Stimulated activated naive CD8-positive, alpha-beta T cell treated with anti-CD3 and anti-CD28 coated beads, Interleukin-15, Interleukin-2, amounts not matched to agents 100 ng/mL and 50 ng/mL, for 24 hours (primary cell): ENCODE measurements around the gene UTP14A.
A peak's percentile ranks its signal among the peaks of the same experiment; 100 is the strongest.

Experiments used
- H3K27ac Mint-ChIP-seq: one replicate; pipeline ENCODE4 v1.8.0; 2021; ENCODE audit warnings: mild to moderate bottlenecking, mixed read lengths
- H3K27me3 Mint-ChIP-seq: one replicate; pipeline ENCODE4 v1.8.0; 2021; ENCODE audit warnings: mixed read lengths
- H3K36me3 Mint-ChIP-seq: one replicate; pipeline ENCODE4 v1.8.0; 2021; ENCODE audit warnings: low read depth, mixed read lengths
- H3K4me1 Mint-ChIP-seq: one replicate; pipeline ENCODE4 v1.8.0; 2021; ENCODE audit warnings: low read depth, mixed read lengths
- H3K4me3 Mint-ChIP-seq: one replicate; pipeline ENCODE4 v1.8.0; 2021; ENCODE audit warnings: mild to moderate bottlenecking, mixed read lengths
- H3K9me3 Mint-ChIP-seq: one replicate; pipeline ENCODE4 v1.8.0; 2021; ENCODE audit warnings: mixed read lengths

The UTP14A gene

DNA sequence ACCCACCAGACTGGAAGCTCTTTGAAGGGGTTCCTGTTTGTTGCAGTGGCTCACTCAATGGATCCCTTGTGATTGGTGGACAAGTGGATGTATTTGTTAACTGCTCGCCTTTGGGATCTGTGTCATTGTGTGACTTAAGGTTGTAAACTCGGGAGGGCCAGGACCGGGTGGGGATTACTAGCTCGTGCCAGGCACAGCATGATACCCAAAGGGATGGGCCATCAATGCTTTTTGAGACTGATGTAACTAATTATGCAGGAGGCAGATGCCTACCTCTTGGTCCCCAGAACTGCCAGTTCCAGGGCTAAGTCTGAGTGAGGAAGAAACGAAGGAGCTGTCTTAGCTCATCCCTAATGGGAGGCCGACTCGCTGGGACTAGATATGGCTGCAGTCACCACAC is 27.7 kb downstream of the UTP14A start:
- Mint-ChIP-seq H3K4me3 (peak overlapping the region; percentile 59), H3K9me3 (no peaks in the 10 kb centered on the region), H3K4me1 (peaks cover 9% of the 10 kb centered on the region), H3K27me3 (peaks cover 4% of the 10 kb centered on the region), H3K36me3 (peaks cover 7% of the 10 kb centered on the region), H3K27ac (no peak overlapping the region)

DNA sequence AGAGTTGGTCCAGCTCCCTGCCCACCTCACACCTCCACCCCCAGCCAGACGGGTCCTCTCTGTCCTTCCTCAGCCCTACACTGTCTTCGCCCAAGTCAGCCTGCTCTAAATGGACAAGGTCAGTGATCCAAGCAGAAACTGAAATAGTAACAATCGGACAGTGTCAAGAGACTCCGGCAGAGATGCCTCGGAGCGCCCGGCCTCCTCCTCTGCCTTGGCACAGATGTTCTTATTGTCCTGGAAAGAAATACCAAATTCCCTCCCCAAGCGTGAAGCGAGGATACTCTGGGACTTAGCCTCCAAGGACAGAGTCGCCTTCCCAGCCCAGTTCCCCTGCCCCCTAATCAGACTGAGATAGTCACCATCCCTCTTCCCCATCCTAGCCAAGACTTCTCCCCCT is 28.5 kb downstream of the UTP14A start:
- Mint-ChIP-seq H3K9me3 (no peaks in the 10 kb centered on the region), H3K36me3 (no peaks in the 10 kb centered on the region), H3K4me3 (no peak overlapping the region), H3K27ac (no peak overlapping the region), H3K27me3 (peaks cover 4% of the 10 kb centered on the region), H3K4me1 (peaks cover 9% of the 10 kb centered on the region)

DNA sequence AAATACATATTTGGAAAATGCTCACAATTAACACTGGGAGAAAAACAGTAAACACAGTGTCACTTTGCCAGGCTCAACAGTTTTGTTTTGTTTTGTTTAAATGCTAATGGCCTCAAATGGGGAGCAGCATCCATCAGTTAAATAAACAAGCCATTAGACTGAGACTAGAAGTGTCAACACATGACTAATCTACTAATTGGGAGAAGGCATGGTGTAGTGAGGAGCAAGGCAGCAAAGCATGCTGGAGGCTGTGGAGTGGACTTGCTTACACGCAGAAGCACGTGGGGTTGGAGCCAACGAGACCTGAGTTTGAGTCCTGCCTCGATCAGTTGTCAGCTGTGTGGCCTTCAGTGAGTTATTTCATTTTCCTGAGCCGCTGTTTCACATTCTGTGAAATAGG is 29.0 kb downstream of the UTP14A start:
- no peak overlapping the region for H3K27ac Mint-ChIP-seq
- no peaks in the 10 kb centered on the region for H3K36me3 Mint-ChIP-seq
- H3K9me3 Mint-ChIP-seq = no peaks in the 10 kb centered on the region
- peaks cover 4% of the 10 kb centered on the region for H3K27me3 Mint-ChIP-seq
- peaks cover 9% of the 10 kb centered on the region for H3K4me1 Mint-ChIP-seq
- no peak overlapping the region for H3K4me3 Mint-ChIP-seq

DNA sequence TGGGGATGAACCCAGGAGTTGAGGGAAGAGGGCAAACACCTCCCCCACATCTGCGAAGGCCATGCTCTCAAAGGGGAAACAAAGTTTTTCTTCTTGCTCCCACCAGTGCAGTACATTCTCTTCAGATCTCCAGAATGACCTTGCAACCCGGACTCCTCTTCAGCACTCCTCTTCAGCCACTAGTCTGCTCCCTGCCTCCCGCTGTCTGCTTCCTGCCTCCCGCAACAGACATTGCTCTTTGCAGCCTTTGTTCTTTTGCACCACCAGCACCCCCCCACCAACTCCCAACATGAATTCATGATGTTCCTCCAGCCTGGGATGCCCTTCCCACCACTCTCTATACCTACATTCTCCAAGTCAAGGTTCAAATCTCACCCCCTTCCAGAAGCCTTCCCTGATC is 32.1 kb downstream of the UTP14A start:
- Mint-ChIP-seq H3K9me3 (no peaks in the 10 kb centered on the region), H3K27ac (no peak overlapping the region), H3K4me3 (no peak overlapping the region), H3K36me3 (no peaks in the 10 kb centered on the region), H3K27me3 (peaks cover 4% of the 10 kb centered on the region), H3K4me1 (peaks cover 5% of the 10 kb centered on the region)

DNA sequence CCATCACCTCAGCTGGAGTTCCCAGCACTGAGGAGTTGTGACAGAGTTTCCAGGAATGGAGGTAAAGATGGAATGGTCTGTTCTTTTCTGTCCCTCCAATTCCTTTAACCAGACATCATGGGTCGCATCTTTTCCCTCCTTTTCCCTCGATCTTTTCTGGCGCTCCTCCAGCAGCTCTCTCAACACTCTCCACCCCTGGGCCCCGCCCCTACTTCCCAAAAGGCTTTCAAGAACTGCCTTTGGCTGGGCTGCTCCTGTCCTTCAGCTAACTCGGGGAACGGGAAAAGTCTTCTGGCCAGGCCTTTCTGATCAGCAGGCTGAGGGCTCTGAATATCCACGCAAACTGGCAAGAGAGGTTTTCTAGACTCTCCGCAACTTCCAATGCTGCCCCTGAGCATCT is 34.0 kb downstream of the UTP14A start:
- Mint-ChIP-seq H3K36me3 (no peaks in the 10 kb centered on the region), H3K27ac (no peak overlapping the region), H3K4me3 (no peak overlapping the region), H3K27me3 (no peaks in the 10 kb centered on the region), H3K4me1 (peaks cover 5% of the 10 kb centered on the region), H3K9me3 (no peaks in the 10 kb centered on the region)

DNA sequence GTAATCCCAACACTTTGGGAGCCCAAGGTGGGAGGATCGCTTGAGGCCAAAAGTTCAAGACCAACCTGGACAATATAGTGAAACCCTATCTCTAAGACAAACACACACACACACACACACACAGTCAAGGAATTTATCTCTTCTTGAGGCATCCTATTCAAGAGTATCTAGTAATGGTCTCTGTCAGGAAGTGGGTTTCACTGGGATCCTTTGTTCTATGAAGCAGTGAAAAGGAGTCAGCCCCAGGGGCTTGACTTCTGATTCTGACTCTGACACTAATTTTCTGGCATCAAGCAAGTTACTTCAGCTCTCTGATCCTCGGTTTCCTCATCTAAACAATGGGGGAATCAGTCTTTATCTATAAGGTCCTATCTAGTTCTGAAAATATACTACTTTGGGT is 34.8 kb downstream of the UTP14A start:
- Mint-ChIP-seq H3K4me1 (peaks cover 5% of the 10 kb centered on the region), H3K27me3 (no peaks in the 10 kb centered on the region), H3K27ac (no peak overlapping the region), H3K9me3 (no peaks in the 10 kb centered on the region), H3K4me3 (no peak overlapping the region), H3K36me3 (no peaks in the 10 kb centered on the region)

DNA sequence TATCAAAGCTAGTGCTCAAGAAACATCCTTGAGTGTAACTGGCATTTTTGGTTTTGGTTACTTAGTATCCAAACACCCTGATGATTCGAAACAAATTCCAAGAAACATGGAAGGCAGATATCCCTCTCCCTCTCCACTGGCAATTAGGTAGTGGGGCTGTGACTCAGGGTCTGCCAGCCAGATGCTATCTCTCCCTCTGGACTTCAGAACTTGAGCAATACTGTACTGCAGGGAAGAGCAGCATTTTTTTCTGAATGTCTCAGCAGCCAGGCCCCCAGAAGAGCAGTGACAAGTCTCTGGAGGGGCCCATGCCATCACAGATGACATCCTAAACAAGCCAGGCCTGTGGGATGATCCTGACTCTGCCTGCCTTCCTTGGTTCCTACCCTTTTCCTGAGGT is 39.2 kb downstream of the UTP14A start:
- H3K4me3 Mint-ChIP-seq = no peak overlapping the region
- no peak overlapping the region for H3K27ac Mint-ChIP-seq
- H3K4me1 Mint-ChIP-seq = no peaks in the 10 kb centered on the region
- no peaks in the 10 kb centered on the region for H3K9me3 Mint-ChIP-seq
- no peaks in the 10 kb centered on the region for H3K27me3 Mint-ChIP-seq
- H3K36me3 Mint-ChIP-seq = no peaks in the 10 kb centered on the region

DNA sequence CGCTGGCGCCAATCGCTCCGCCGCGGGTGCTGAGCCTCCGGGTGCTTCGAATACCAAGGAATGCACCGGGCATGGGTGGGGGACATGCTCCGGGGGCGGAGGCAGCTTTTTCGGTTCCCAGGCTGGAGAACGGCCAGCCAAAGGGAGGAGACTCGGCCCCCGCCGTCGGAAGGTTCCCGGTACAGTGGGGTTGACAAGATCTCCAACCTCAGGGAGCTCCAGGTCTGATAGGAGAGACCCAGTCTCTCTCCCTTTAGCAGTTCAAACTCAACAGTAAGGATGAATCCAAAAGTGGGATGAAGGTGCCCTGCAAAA is 47.3 kb downstream of the UTP14A start:
- Mint-ChIP-seq H3K27me3 (no peaks in the 10 kb centered on the region), H3K4me3 (peak overlapping the region; percentile 59), H3K9me3 (no peaks in the 10 kb centered on the region), H3K27ac (no peak overlapping the region), H3K36me3 (no peaks in the 10 kb centered on the region), H3K4me1 (peaks cover 9% of the 10 kb centered on the region)

DNA sequence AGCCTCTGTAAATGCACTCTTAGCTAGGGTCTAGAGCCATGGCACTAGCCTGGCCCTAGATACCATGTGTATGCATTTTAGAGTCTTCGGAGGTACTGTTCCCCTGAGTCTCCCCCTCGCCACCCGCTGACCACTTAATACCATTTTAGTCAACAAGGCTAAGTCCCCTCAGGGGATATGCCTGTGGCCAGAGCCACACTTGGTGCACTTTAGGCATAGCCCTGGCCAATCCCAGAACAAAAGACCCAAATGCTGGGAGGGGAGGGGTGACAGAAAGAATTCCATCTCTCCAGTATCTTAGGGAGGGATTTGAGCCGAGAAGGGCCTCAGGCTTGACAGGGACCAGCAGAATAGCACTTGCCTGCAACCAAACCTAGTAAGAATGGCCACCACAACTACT is 47.9 kb downstream of the UTP14A start:
- Mint-ChIP-seq H3K27me3 (no peaks in the 10 kb centered on the region), H3K4me1 (peaks cover 9% of the 10 kb centered on the region), H3K27ac (no peak overlapping the region), H3K4me3 (peak overlapping the region; percentile 59), H3K36me3 (no peaks in the 10 kb centered on the region), H3K9me3 (no peaks in the 10 kb centered on the region)

DNA sequence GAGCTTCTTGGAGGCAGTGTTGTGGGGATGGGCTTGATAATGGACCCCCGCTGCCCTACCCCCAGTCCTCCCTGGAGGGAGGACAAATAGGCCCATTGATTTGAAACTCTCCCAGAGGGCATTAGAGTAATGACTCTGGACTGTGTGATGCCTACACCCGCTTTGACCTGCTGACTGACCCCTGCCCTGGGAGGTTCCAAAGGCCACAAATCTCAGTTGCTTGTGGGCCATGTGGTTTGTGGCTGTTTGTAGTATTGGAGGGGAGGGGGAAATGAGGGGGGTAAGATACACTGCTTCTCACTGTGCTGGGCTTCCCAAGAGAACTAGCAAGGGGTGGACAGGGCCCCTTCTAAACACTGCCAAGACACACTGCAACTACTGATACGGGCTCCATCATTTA is 48.8 kb downstream of the UTP14A start:
- Mint-ChIP-seq H3K27me3 (no peaks in the 10 kb centered on the region), H3K27ac (no peak overlapping the region), H3K9me3 (no peaks in the 10 kb centered on the region), H3K4me3 (no peak overlapping the region), H3K36me3 (no peaks in the 10 kb centered on the region), H3K4me1 (peaks cover 9% of the 10 kb centered on the region)

DNA sequence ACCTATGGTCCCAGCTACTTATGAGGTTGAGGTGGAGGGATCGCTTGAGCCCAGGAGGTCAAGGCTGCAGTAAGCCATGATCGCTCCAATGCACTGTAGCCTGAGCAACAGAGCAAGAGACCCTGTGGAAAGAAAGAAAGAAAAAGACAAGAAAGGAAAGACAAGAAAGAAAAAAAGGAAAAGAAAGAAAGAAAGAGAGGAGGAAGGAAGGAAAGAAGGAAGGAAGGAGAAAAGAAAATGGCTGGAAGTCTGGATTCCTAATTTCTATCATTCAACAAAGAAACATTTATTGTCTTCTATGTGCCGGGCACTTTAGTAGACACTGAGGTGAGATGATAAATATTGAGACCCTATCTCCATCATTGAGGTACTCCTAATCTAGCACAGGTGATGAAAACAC is 49.7 kb downstream of the UTP14A start:
- Mint-ChIP-seq H3K27ac (no peak overlapping the region), H3K4me1 (peaks cover 9% of the 10 kb centered on the region), H3K27me3 (no peaks in the 10 kb centered on the region), H3K36me3 (no peaks in the 10 kb centered on the region), H3K9me3 (no peaks in the 10 kb centered on the region), H3K4me3 (no peak overlapping the region)

DNA sequence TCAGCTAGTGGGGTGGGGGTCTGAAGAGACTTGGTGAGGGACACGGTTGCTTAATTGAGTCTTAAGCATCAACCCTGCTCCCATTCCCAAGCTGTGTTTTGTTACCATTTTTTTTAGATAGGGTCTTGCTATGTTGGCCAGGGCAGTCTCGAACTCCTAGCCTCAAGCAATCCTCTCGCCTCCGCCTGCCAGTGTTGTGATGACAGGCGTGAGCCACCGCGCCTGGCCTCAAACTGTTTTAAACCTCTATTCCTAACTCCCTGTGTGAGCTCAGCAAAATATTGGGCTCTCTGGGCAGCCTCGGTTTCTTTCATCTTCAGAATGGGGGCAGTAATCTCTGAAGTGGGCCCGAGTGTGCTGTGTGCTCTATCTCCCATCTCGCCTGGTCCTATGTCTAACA is 50.2 kb downstream of the UTP14A start:
- H3K9me3 Mint-ChIP-seq = no peaks in the 10 kb centered on the region
- H3K4me3 Mint-ChIP-seq = peak overlapping the region; percentile 27
- no peaks in the 10 kb centered on the region for H3K27me3 Mint-ChIP-seq
- no peaks in the 10 kb centered on the region for H3K36me3 Mint-ChIP-seq
- H3K4me1 Mint-ChIP-seq = peaks cover 9% of the 10 kb centered on the region
- no peak overlapping the region for H3K27ac Mint-ChIP-seq

DNA sequence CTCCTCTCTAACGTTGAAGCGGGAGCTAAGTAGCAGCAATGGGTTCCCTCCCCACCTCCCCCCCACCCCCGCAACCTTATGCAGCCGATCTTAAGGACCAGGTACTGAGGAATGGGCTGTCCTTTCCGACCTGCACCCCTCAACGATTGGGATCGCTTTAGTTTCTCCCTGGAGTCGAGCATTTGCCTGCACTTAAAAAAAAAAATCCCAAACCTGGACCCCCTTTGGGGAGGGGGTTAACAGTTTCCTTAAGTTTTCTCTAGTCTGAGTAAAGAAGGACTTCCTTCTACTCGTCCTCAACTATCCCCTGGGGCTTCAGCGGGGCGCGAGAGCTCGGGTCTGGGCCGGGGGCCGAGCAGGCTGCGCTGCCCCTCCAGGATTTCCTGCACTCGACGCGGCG is 50.8 kb downstream of the UTP14A start:
- peaks cover 13% of the 10 kb centered on the region for H3K4me1 Mint-ChIP-seq
- H3K9me3 Mint-ChIP-seq = no peaks in the 10 kb centered on the region
- H3K27me3 Mint-ChIP-seq = no peaks in the 10 kb centered on the region
- H3K36me3 Mint-ChIP-seq = no peaks in the 10 kb centered on the region
- no peak overlapping the region for H3K4me3 Mint-ChIP-seq
- no peak overlapping the region for H3K27ac Mint-ChIP-seq

DNA sequence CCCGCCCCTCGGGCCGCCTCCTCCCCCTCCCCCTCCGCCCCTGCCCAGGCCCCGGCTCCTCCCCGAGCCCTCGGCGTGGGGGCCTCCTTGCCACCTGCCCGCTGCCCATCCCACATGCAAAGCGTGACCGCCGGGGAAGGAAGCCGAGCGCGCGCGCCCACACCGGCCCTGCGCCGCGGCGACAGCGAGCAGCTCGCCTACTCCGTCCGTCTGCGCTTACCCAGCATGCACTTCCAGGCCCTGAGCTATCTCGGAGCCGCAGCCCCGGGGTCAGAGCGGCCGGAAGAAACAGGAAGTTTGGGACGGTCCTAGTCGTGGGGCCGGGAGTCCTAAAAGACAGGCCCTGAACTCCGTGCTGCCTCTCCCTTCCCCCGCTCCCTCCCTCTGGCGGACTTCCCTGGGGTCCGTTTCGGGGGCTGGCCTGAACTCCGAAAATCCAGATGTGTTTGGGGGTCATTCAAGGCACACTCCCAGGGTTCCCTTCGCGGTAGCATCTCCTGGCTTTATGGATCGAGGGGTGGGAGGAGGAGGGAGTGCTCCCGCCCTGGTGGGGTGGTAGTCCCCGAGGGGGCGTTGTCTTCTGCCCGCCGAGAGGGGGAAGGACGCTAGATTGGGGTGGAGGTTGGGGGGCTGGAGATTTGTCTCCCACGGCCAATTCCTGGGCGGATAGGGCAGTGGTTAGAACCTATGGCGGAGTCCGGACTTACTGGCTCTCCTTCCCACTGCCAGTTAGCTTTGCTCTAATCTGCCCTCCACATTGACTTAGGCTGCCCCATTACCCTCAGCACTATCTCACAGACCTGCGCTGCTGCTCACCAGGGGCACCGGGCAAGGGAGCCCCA is 51.5 kb downstream of the UTP14A start:
- Mint-ChIP-seq H3K4me1 (peaks cover 16% of the 10 kb centered on the region), H3K27me3 (no peaks in the 10 kb centered on the region), H3K9me3 (no peaks in the 10 kb centered on the region), H3K36me3 (no peaks in the 10 kb centered on the region), H3K27ac (no peak overlapping the region), H3K4me3 (peak overlapping the region; percentile 54)

DNA sequence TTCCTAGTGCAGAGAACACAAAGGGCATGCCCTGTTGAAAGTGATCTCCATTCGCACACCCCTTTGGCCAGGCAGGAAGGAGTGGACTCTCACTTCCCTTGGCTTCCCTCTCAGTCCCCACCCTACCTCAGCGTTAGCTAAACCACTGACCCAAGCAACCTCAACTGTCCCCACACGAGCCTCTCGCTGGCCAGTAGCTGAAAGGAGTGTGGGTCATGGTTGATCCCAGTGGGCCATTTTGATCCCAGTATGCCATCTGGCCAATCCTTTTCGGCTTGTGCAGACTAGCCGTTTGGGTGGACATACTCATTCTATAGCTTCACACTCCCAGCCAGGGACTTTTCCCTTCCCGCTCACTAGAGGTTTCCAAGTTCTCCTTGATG is 52.1 kb downstream of the UTP14A start:
- no peak overlapping the region for H3K27ac Mint-ChIP-seq
- peak overlapping the region; percentile 54 for H3K4me3 Mint-ChIP-seq
- H3K9me3 Mint-ChIP-seq = no peaks in the 10 kb centered on the region
- peaks cover 14% of the 10 kb centered on the region for H3K4me1 Mint-ChIP-seq
- no peaks in the 10 kb centered on the region for H3K27me3 Mint-ChIP-seq
- no peaks in the 10 kb centered on the region for H3K36me3 Mint-ChIP-seq

DNA sequence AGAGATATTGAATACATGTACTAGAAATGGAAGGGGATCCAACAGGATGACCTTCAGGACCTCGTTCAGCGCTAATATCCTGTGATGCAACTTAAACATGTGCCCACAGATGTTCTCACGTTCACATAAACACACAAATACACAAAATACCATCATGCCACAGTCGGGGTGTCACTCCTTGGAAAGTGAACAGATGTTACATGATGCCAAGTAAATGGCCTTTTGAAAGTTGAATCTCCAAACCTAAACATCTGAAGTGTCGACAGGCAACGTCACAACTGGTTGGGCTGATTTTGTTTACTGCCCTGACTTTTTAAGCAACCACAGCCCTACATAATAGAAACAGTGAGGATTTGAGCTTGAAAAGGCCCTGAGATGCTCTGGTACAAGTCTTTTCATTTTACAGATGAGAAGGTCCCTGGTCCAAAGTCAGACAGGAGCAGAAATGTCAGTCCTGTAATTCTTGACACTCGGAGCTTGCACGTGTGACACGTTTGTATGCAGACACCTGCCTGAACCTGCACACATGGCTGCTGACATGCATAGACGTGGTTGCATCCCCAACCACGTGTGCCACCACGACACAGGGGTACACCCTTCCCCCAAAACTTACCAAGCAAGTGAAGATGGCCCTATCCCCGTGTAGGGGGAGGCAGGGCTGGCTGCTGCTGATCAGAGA is 53.0 kb downstream of the UTP14A start:
- Mint-ChIP-seq H3K27ac (no peak overlapping the region), H3K27me3 (no peaks in the 10 kb centered on the region), H3K4me3 (no peak overlapping the region), H3K4me1 (peaks cover 14% of the 10 kb centered on the region), H3K9me3 (no peaks in the 10 kb centered on the region), H3K36me3 (no peaks in the 10 kb centered on the region)
